ENCODE measurements around the gene RMI2.

GRCh38 chr16:11377154-11377553 lies 31.9 kb downstream of the RMI2 start:
- TF ChIP-seq POLR2AphosphoS5 (IDR thresholded peaks at IDR 0.05; ENCODE audit: low read depth, low read length), result no peak
- TF ChIP-seq POLR2A (IDR thresholded peaks at IDR 0.05; ENCODE audit: low read depth, low read length), result no peak

Measured in GM12892 (cell line).